ENCODE data around the gene ZNF469.

The ZNF469 gene

DNA sequence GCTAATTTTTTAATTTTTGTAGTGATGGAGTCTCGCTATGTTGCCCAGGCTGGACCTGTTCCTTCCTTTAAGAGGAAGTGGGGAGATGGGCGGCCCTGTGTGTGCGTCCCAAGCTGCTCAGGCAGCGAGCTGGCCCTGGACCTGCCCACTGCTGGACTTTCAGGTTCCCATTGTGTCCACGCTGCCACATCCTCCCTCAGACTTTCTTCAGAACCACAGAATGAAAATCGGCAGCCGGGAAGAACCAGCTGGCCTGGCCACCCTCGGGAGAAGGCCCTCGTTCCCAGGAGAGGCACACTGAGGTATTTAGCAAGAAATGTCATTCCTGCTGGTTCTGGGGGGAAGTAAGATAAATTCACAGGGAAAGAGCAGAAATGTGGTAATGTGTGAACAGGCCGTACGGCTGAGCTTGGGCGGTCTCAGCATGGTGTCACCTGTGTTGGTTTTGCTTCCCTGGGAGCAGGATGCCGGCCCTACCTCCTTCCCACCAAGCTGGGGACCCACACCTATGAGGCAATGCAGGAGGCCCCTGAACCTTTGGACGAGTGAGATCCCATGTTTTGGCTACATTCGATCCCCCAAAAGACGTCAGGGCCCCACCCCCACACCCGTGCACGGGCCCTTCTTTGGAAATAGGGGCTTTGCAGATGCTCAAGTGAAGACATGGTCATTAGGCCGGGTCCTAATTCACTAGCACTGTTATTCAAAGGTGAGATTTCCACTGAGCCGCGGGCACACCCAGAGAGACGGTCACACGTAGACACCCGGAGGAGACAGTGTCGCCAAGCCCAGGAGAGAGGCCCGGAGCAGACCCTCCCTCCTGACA is 35.9 kb upstream of the ZNF469 start:
- DNase-seq: no peak

DNA sequence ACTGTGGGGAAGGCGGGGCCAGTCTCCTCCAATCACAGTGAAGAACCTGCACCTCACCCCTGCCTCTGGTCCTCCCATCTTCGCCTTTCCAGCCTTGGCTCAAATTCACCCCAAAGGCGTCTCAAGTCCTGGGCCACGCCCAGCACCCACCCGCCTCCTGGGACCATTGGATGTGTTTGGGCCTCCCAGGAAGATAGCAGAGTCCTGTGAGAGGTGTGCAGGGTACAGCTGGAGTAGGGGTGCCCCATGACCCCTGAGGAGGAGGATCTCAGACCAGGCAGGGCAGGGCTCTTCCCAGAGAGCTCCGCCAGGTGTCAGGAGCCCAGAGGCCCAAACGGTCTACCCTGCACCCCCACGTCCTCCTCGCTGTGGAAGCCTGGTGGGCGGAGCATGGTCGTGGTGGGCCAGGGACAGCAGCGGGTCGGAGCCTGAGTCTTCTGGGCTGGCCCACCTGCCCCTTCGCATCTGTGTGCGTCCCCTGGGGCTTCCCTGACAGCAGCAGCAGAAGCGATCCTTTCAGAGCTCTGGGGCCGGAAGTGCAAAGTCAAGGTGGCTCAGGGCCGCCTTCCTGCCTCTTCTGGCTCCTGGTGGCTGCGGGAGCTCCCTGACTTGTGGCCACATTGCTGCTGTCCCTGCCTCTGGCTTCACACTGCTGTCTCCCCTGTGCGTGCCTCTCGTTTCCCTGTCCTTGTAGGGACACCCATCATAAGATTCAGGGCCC is 34.9 kb upstream of the ZNF469 start:
- no peak for DNase-seq

- DNase-seq: no peak
Observed at GRCh38 chr16:88348377-88349152, 34.2 kb upstream of the ZNF469 start.

DNA sequence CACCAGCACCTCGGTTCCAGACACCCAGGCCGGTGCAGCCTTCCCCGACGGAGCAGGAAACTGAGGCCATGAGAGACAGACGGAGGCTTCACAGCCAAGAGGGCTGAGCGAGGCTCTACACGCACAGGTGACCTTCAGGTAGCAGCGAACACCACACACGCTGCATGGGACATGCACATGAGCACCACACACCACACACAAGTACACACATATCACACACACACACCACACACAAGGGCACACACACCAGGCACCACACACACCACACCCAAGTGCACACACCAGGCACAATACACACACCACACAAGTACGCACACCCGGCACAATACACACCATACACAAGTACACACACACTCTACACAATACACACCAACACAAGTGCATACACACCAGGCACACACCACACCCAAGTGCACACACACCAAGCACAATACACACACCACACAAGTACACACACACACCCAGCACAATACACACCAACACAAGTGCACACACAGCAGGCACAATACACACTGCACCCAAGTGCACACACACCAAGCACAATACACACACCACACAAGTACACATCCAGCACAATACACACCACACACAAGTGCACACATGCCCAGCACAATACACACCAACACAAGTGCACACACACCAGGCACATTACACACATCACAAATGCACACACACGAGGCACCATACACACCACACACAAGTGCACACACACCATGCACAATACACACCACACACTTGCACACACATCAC is 33.4 kb upstream of the ZNF469 start:
- DNase-seq: no peak

- DNase-seq: no peak
Observed at GRCh38 chr16:88349903-88350900, 32.6 kb upstream of the ZNF469 start.

GRCh38 chr16:88350922-88351321 is 31.8 kb upstream of the ZNF469 start:
- DNase-seq: no peak

- no peak for DNase-seq
Observed at GRCh38 chr16:88351491-88352101, 31.2 kb upstream of the ZNF469 start.

GRCh38 chr16:88352261-88353200 is 30.2 kb upstream of the ZNF469 start:
- no peak for DNase-seq

GRCh38 chr16:88353232-88353631 is 29.5 kb upstream of the ZNF469 start:
- DNase-seq: no peak

- DNase-seq: no peak
Observed at GRCh38 chr16:88353691-88354090, 29.1 kb upstream of the ZNF469 start.

GRCh38 chr16:88354229-88355092 is 28.3 kb upstream of the ZNF469 start:
- no peak for DNase-seq

DNA sequence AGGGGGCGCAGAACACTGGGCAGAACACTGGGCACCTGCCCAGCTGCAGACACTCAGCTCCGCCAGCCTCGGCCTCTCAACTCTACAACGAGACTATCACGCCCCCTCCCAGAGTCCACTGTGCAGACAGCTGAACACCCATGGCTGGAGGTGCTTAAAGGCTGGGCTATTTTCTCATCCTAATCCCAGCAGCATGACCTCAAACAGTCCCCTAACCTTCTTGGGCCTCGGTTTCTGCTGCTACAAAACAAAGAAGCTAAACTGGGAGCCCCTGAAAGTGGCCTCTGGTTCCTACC is 27.7 kb upstream of the ZNF469 start:
- no peak for DNase-seq

DNA sequence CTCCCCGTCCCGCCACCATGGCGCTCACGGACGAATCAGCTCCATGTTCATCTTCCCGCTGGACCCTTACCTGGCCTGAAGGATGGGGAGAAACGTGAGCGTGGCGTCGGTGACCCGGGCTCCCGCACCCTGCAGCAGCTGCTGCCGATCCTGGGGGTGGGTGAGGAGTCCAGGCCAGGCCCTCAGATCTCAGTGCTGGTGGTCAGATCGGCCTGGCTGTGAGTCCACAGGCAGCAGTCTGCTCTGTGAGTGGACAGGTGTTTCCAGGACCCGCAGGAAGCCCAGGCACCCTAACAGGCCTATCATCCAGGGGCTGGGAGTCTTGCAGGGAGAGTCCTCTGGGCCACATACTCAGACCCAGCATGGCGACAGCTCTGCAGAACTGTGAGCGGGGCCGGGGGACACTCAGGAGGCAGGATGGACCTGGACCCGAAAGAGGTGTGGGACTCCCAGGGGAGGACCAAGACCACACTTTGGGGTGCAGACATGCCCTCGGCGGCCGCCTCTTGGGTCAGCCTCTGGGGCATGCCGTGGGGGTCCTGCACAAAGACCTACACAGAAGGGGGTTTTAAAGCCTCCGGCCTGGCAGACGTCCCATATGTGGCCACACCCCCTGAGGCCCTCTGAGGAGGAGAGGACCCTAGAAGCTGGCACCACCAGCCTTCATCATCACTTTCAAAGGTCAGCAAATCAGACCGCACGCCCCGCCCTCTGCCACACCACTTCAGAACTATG is 27.2 kb upstream of the ZNF469 start:
- no peak for DNase-seq

GRCh38 chr16:88356124-88356726 is 26.5 kb upstream of the ZNF469 start:
- no peak for DNase-seq

DNA sequence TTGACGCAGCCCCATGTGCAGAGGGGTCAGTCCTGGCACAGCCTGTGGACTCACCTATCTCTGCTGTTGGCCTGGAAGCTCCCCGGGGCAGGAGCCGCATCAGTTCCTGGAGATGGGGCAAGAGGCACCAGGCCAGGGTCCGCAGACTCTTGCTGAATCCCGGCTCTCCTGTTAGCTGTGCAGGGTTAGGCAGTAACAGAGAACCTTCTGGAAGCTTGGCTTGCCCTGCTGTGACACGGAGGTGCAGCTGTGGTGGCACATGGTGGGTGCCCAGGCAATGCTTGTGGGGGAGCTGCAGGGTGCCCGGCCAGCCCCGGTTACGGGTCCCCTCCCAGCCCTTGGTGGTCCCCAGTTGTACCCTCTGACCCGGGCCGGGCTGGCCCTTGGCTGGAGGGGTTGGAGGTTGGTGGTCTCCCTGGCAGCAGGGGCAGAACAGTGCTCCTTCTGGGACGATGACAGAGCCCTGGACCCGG is 26.0 kb upstream of the ZNF469 start:
- DNase-seq: no peak

- no peak for DNase-seq
Observed at GRCh38 chr16:88357317-88358022, 25.3 kb upstream of the ZNF469 start.

GRCh38 chr16:88358023-88358420 is 24.7 kb upstream of the ZNF469 start:
- no peak for DNase-seq

All from NCI-H748 treated with DMSO at 0.1 percent for 48 hours (cell line).